GM23338 (cell line): Measurements from ENCODE around the gene GMPPA. TPM values are rescaled to one million over a fixed set of nuclear protein-coding genes. Genes with fewer than 3 reads are reported as not detected.

Experiments
- ATAC-seq: fragments of 200-7000 bp; cut with Tn5 transposase; 3 replicates; pipeline ENCODE4 v1.9.1; 2020
- DNase-seq: peaks from one replicate; pipeline ENCODE4 v3.0.0-alpha.2; 2015; ENCODE audit warnings: low spot score
- H2AFZ ChIP-seq: fragments of 200-600 bp; sonication (generic); 2 replicates; pipeline ENCODE4 v1.8.0; 2016; ENCODE audit warnings: antibody characterized with exemption, mild to moderate bottlenecking, moderate library complexity
- H3F3A ChIP-seq: fragments of 200-600 bp; sonication (generic); replicated peaks from 2 replicates; pipeline ENCODE4 v1.8.0; 2017; ENCODE audit warnings: antibody characterized with exemption, mixed run types, low read depth
- H3K27ac ChIP-seq: fragments of 200-600 bp; sonication (generic); 2 replicates; pipeline ENCODE4 v1.6.1; 2016; ENCODE audit warnings: low read depth
- H3K27me3 ChIP-seq: fragments of 200-600 bp; sonication (generic); 2 replicates; pipeline ENCODE4 v1.8.0; 2016; ENCODE audit warnings: mild to moderate bottlenecking, mixed run types, moderate library complexity; ENCODE audit not compliant: insufficient read depth
- H3K36me3 ChIP-seq: fragments of 200-600 bp; sonication (generic); 2 replicates; pipeline ENCODE4 v1.8.0; 2016; ENCODE audit warnings: mild to moderate bottlenecking; ENCODE audit not compliant: insufficient read depth
- H3K4me1 ChIP-seq: fragments of 200-600 bp; sonication (generic); 2 replicates; pipeline ENCODE4 v1.8.0; 2016; ENCODE audit warnings: mild to moderate bottlenecking, moderate library complexity; ENCODE audit not compliant: insufficient read depth
- H3K4me2 ChIP-seq: fragments of 200-600 bp; sonication (generic); 2 replicates; pipeline ENCODE4 v1.7.1; 2017; ENCODE audit warnings: mixed run types
- H3K4me3 ChIP-seq: fragments of 200-600 bp; sonication (generic); 2 replicates; pipeline ENCODE4 v1.6.1; 2016; ENCODE audit warnings: mixed run types
- H3K79me2 ChIP-seq: fragments of 200-600 bp; sonication (generic); replicated peaks from 2 replicates; pipeline ENCODE4 v1.8.0; 2017; ENCODE audit warnings: mild to moderate bottlenecking; ENCODE audit not compliant: insufficient read depth
- H3K9me2 ChIP-seq: fragments of 200-600 bp; sonication (generic); 2 replicates; pipeline ENCODE4 v1.8.0; 2017; ENCODE audit not compliant: insufficient read depth
- H4K20me1 ChIP-seq: fragments of 200-600 bp; sonication (generic); replicated peaks from 2 replicates; pipeline ENCODE4 v1.8.0; 2017; ENCODE audit warnings: mild to moderate bottlenecking; ENCODE audit not compliant: insufficient read depth
- H3K27ac Mint-ChIP-seq: 2 replicates; pipeline ENCODE4 v1.8.0; 2020; ENCODE audit warnings: inconsistent platforms, mild to moderate bottlenecking, moderate library complexity, mixed read lengths
- H3K27me3 Mint-ChIP-seq: 3 replicates; pipeline ENCODE4 v1.8.0; 2022; ENCODE audit warnings: low read depth, mild to moderate bottlenecking, moderate library complexity, mixed read lengths, inconsistent platforms; ENCODE audit not compliant: insufficient read depth, poor library complexity
- H3K36me3 Mint-ChIP-seq: 3 replicates; pipeline ENCODE4 v1.8.0; 2021; ENCODE audit warnings: low read depth, mild to moderate bottlenecking, inconsistent platforms, moderate library complexity, mixed read lengths
- H3K4me1 Mint-ChIP-seq: 3 replicates; pipeline ENCODE4 v1.8.0; 2020; ENCODE audit warnings: mild to moderate bottlenecking, inconsistent platforms, mixed read lengths
- H3K4me3 Mint-ChIP-seq: 3 replicates; pipeline ENCODE4 v1.8.0; 2021; ENCODE audit warnings: moderate library complexity, mild to moderate bottlenecking, inconsistent platforms, mixed read lengths
- H3K9me3 Mint-ChIP-seq: 3 replicates; pipeline ENCODE4 v1.8.0; 2020; ENCODE audit warnings: moderate library complexity, mild to moderate bottlenecking, inconsistent platforms, mixed read lengths
- CREB1 ChIP-seq: fragments of 250-450 bp; sonication (Bioruptor Pico); IDR thresholded peaks from 2 replicates; pipeline ENCODE4 v1.5.0; 2020; ENCODE audit warnings: low read depth, mild to moderate bottlenecking, moderate library complexity
- CTCF ChIP-seq, 2 experiments: fragments of 200-600 bp in 1 of 2; sonication (generic) in 1 of 2; conservative IDR thresholded peaks; 2 replicates each; pipeline versions ENCODE4 v1.5.1 to v1.6.1; 2016 to 2017; ENCODE audit warnings: antibody characterized with exemption in 2 of 2, low read depth in 2 of 2, mild to moderate bottlenecking in 2 of 2, moderate library complexity in 1 of 2
- ETS1 ChIP-seq: IDR thresholded peaks from 2 replicates; pipeline ENCODE4 v1.6.1; 2016; ENCODE audit warnings: antibody characterized with exemption
- EZH2 ChIP-seq: fragments of 200-600 bp; sonication (generic); IDR thresholded peaks from one replicate; pipeline ENCODE4 v1.8.0; 2017; ENCODE audit warnings: antibody characterized with exemption, mild to moderate bottlenecking, low read depth; ENCODE audit not compliant: unreplicated experiment
- EZH2phosphoT487 ChIP-seq: fragments of 200-600 bp; sonication (generic); IDR thresholded peaks from one replicate; pipeline ENCODE4 v1.8.1; 2018; ENCODE audit warnings: antibody characterized with exemption; ENCODE audit not compliant: unreplicated experiment
- JUNB ChIP-seq: IDR thresholded peaks from one replicate; pipeline ENCODE4 v1.6.1; 2016; ENCODE audit warnings: antibody characterized with exemption; ENCODE audit not compliant: unreplicated experiment
- NANOG ChIP-seq: IDR thresholded peaks from 2 replicates; pipeline ENCODE4 v1.6.1; 2016; ENCODE audit warnings: antibody characterized with exemption, borderline replicate concordance
- POLR2AphosphoS5 ChIP-seq: IDR thresholded peaks from 2 replicates; pipeline ENCODE4 v1.6.1; 2016; ENCODE audit warnings: antibody characterized with exemption, low read depth
- REST ChIP-seq: IDR thresholded peaks from one replicate; pipeline ENCODE4 v1.6.1; 2018; ENCODE audit warnings: antibody characterized with exemption; ENCODE audit not compliant: unreplicated experiment
- STAT1 ChIP-seq: IDR thresholded peaks from one replicate; pipeline ENCODE4 v1.6.1; 2016; ENCODE audit warnings: antibody characterized with exemption; ENCODE audit not compliant: unreplicated experiment
- ZNF114 ChIP-seq: fragments of 250-450 bp; sonication (Bioruptor Pico); IDR thresholded peaks from 2 replicates; pipeline ENCODE4 v1.5.0; 2020; ENCODE audit warnings: mild to moderate bottlenecking, moderate library complexity
- ZNF331 ChIP-seq: fragments of 250-450 bp; sonication (Bioruptor Pico); IDR thresholded peaks from 2 replicates; pipeline ENCODE4 v1.5.0; 2020; ENCODE audit warnings: low read depth, mild to moderate bottlenecking, moderate library complexity
- ZNF462 ChIP-seq: fragments of 250-450 bp; sonication (Bioruptor Pico); IDR thresholded peaks from 2 replicates; pipeline ENCODE4 v1.5.0; 2020; ENCODE audit warnings: mild to moderate bottlenecking, moderate library complexity
- polyA plus RNA-seq: library from polyadenylated mRNA; unstranded; fragments of >200 nt; fragmentation: Nextera tagmentation; extraction: Ambion mirVana; gene quantifications from 2 replicates; pipeline ENCODE4 v1.2.1, GENCODE V29; 2016
- total RNA-seq: library from RNA; depleted of rRNA; stranded (reverse); fragments of >200 nt; shearing (Covaris generic); gene quantifications from 2 replicates; pipeline ENCODE4 v1.2.3, GENCODE V29; 2014

GMPPA gene
- total and polyA plus RNA-seq, 2 experiments from 2014 or later = 27.0 to 33.8 TPM

GRCh38 chr2:219508444-219508734 is 9.7 kb downstream of the GMPPA start:
- no peak for DNase-seq
- Histone ChIP-seq H3K9me2 (no peaks in the 10 kb centered on the region), H3K27me3 (peaks cover 29% of the 10 kb centered on the region), H4K20me1 (no peaks in the 10 kb centered on the region), H3K27ac (no peak overlapping the region), H3K4me1 (peaks cover 61% of the 10 kb centered on the region), H3K4me2 (peak overlapping the region; percentile 92), H3K4me3 (peak overlapping the region; percentile 67; the same call in 1 of the 2 replicates), H3F3A (peaks cover 17% of the 10 kb centered on the region), H2AFZ (no peak overlapping the region), H3K36me3 (no peaks in the 10 kb centered on the region), H3K79me2 (no peaks in the 10 kb centered on the region)
- peaks cover 10% of the 10 kb centered on the region for H3K36me3 Mint-ChIP-seq
- TF ChIP-seq EZH2 (no peak), STAT1 (no peak), ETS1 (no peak), JUNB (no peak), CREB1 (CRISPR knock-in tag) (no peak), NANOG (no peak), ZNF462 (CRISPR knock-in tag) (no peak), EZH2phosphoT487 (no peak), REST (no peak), POLR2AphosphoS5 (no peak), ZNF114 (CRISPR knock-in tag) (no peak), CTCF (conservative IDR thresholded peaks at IDR 0.05; ENCODE audit: low read depth in 2 of 2) (no peak), ZNF331 (no peak)
- H3K9me3 Mint-ChIP-seq = no peaks in the 10 kb centered on the region
- H3K4me1 Mint-ChIP-seq = peaks cover 77% of the 10 kb centered on the region
- H3K4me3 Mint-ChIP-seq = no peak overlapping the region
- peaks cover 45% of the 10 kb centered on the region for H3K27me3 Mint-ChIP-seq
- no peak for ATAC-seq
- no peak overlapping the region for H3K27ac Mint-ChIP-seq
